SK-N-SH treated with all-trans-retinoic acid at 6 μM for 48 hours (cell line): ENCODE data around the gene TUT4.

ENCODE experiments used
- ARNTL ChIP-seq: fragments of 450-650 bp; formaldehyde crosslinking; IDR thresholded peaks from 2 replicates; pipeline ENCODE4 v1.5.0; 2020; ENCODE audit warnings: low read depth, mild to moderate bottlenecking, moderate library complexity, borderline replicate concordance
- CREB5 ChIP-seq: fragments of 250-450 bp; sonication (Bioruptor Pico); IDR thresholded peaks from 2 replicates; pipeline ENCODE4 v1.5.1; 2020; ENCODE audit warnings: low read depth, mild to moderate bottlenecking, moderate library complexity
- CSDC2 ChIP-seq: fragments of 250-450 bp; sonication (Bioruptor Pico); IDR thresholded peaks from 2 replicates; pipeline ENCODE4 v1.5.0; 2020; ENCODE audit warnings: mild to moderate bottlenecking, moderate library complexity
- CSRNP3 ChIP-seq: fragments of 250-450 bp; sonication (Bioruptor Pico); IDR thresholded peaks from 2 replicates; pipeline ENCODE4 v1.5.1; 2021; ENCODE audit warnings: mild to moderate bottlenecking, moderate library complexity
- GLIS3 ChIP-seq: fragments of 250-450 bp; sonication (Bioruptor Pico); IDR thresholded peaks from 2 replicates; pipeline ENCODE4 v1.5.0; 2020; ENCODE audit warnings: mild to moderate bottlenecking, moderate library complexity
- PATZ1 ChIP-seq: fragments of 250-450 bp; sonication (Bioruptor Pico); IDR thresholded peaks from 2 replicates; pipeline ENCODE4 v1.8.0; 2020; ENCODE audit warnings: mild to moderate bottlenecking, moderate library complexity, borderline replicate concordance
- PPARA ChIP-seq: fragments of 250-450 bp; sonication (Bioruptor Pico); IDR thresholded peaks from 2 replicates; pipeline ENCODE4 v1.5.0; 2020; ENCODE audit warnings: mild to moderate bottlenecking, borderline replicate concordance
- TSHZ2 ChIP-seq: fragments of 250-450 bp; sonication (Bioruptor Pico); IDR thresholded peaks from 2 replicates; pipeline ENCODE4 v1.5.0; 2020; ENCODE audit warnings: mild to moderate bottlenecking, moderate library complexity
- ZC3H10 ChIP-seq: fragments of 250-450 bp; sonication (Bioruptor Pico); IDR thresholded peaks from 2 replicates; pipeline ENCODE4 v1.5.1; 2021; ENCODE audit warnings: mild to moderate bottlenecking, moderate library complexity
- ZNF8 ChIP-seq: fragments of 450-650 bp; formaldehyde crosslinking; IDR thresholded peaks from 2 replicates; pipeline ENCODE4 v1.5.0; 2020; ENCODE audit warnings: mild to moderate bottlenecking, moderate library complexity

- TF ChIP-seq CSDC2 (CRISPR knock-in tag) (no peak), ARNTL (no peak), CREB5 (CRISPR knock-in tag) (no peak), PATZ1 (CRISPR knock-in tag) (no peak), GLIS3 (no peak), TSHZ2 (CRISPR knock-in tag) (no peak), ZNF8 (CRISPR knock-in tag) (no peak), CSRNP3 (CRISPR knock-in tag) (no peak), ZC3H10 (no peak), PPARA (CRISPR knock-in tag) (no peak)
Measured at GRCh38 chr1:52576074-52576473, 23.2 kb upstream of the TUT4 start.
